ENCODE measurements around the gene JAK3.

GRCh38 chr19:17778251-17778967, 69.4 kb downstream of the JAK3 start:
- TF ChIP-seq CTCF (IDR thresholded peaks at IDR 0.05) (no peak), POLR2A (IDR thresholded peaks at IDR 0.05) (no peak)
